Endothelial cell of umbilical vein (primary cell): ENCODE data around the gene QSOX2.

Experiments
- EZH2 ChIP-seq: IDR thresholded peaks from 2 replicates; pipeline ENCODE4 v1.6.1; 2012; ENCODE audit warnings: borderline replicate concordance, low read depth, mild to moderate bottlenecking, moderate library complexity, low read length, inconsistent platforms; ENCODE audit not compliant: severe bottlenecking
- FOS ChIP-seq: IDR thresholded peaks from 2 replicates; pipeline ENCODE4 v1.6.1; 2011; ENCODE audit warnings: mild to moderate bottlenecking, low read length, moderate library complexity, borderline replicate concordance; ENCODE audit not compliant: insufficient read depth
- JUN ChIP-seq: IDR thresholded peaks from 2 replicates; pipeline ENCODE4 v1.6.1; 2011; ENCODE audit warnings: borderline replicate concordance, low read depth; ENCODE audit not compliant: insufficient read length, insufficient read depth
- POLR2A ChIP-seq: IDR thresholded peaks from 2 replicates; pipeline ENCODE4 v1.6.1; 2012; ENCODE audit warnings: low read depth, mild to moderate bottlenecking, control low read depth, low read length
- POLR2AphosphoS5 ChIP-seq: IDR thresholded peaks from 2 replicates; pipeline ENCODE4 v1.6.1; 2012; ENCODE audit warnings: low read depth, mild to moderate bottlenecking, control low read depth, low read length, moderate library complexity; ENCODE audit not compliant: insufficient read depth
- TF ChIP-seq, protein P1 (sequence below): IDR thresholded peaks from 2 replicates; pipeline ENCODE4 v1.6.1; 2011; ENCODE audit not compliant: insufficient read depth, insufficient read length
- TF ChIP-seq, protein P2 (sequence below), 2 donors: IDR thresholded peaks; 1 replicate in 1 of 2; 2 replicates in 1 of 2; pipeline ENCODE4 v1.5.1; 2011; ENCODE audit warnings: low read length in 2 of 2, mild to moderate bottlenecking in 2 of 2, moderate library complexity in 2 of 2, control low read depth in 1 of 2, inconsistent platforms in 1 of 2, low read depth in 1 of 2; ENCODE audit not compliant: insufficient read depth in 1 of 2; ENCODE audit errors: extremely low read depth in 1 of 2

DNA sequence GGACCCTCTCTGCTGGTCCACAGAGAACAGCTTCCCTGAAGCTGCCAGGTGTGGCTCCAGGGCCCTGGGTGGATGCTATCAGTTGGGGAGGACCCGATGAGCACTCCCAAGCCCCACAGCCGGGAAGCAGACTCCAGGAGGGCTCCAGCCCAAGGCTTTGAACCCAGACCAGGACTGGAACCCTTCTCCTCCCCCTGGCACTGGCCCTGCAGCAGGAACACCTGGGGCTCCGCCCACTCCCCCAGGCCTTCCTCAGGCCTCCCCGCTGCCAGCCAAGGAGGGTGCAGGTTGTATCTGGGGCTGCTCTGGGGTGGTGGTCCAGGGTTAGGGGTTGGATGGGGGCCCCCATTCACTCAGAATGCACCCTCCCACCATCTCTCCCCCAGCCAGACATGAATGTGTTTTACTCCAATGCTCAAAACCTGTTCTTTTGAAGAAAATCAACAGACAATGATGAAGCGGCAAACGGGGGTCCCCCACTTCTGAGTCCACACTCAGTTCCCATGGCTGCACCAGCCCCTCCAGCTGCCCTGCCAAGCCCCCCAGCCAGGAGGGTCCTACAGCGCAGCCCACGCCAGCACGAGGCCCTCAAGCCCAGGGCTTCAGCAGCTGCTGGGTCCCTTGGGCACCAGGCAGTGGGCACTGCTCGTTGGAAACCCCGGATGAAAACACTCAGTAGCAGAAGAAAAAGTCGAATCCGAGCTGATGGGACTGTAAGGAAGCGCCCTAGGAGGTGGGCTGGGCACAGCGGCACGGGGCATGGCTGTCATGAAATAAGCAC lies 35.1 kb upstream of the QSOX2 start:
- TF ChIP-seq, protein P1, sequence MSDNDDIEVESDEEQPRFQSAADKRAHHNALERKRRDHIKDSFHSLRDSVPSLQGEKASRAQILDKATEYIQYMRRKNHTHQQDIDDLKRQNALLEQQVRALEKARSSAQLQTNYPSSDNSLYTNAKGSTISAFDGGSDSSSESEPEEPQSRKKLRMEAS, result no peak
- TF ChIP-seq JUN (no peak), POLR2A (no peak), POLR2AphosphoS5 (no peak), EZH2 (no peak), FOS (no peak)
- TF ChIP-seq, protein P2, sequence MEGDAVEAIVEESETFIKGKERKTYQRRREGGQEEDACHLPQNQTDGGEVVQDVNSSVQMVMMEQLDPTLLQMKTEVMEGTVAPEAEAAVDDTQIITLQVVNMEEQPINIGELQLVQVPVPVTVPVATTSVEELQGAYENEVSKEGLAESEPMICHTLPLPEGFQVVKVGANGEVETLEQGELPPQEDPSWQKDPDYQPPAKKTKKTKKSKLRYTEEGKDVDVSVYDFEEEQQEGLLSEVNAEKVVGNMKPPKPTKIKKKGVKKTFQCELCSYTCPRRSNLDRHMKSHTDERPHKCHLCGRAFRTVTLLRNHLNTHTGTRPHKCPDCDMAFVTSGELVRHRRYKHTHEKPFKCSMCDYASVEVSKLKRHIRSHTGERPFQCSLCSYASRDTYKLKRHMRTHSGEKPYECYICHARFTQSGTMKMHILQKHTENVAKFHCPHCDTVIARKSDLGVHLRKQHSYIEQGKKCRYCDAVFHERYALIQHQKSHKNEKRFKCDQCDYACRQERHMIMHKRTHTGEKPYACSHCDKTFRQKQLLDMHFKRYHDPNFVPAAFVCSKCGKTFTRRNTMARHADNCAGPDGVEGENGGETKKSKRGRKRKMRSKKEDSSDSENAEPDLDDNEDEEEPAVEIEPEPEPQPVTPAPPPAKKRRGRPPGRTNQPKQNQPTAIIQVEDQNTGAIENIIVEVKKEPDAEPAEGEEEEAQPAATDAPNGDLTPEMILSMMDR (IDR thresholded peaks at IDR 0.05; ENCODE audit: extremely low read depth in 1 of 2, insufficient read depth in 1 of 2, low read depth in 1 of 2, low read length in 2 of 2), result no peak
